Erythroblast (primary cell): ENCODE measurements around the gene SCAF4.

Experiments used
- GATA1 ChIP-seq: IDR thresholded peaks from 2 replicates; pipeline ENCODE4 v1.6.1; 2011; ENCODE audit warnings: low read depth, mild to moderate bottlenecking, control low read depth, low read length, moderate library complexity
- POLR2A ChIP-seq: IDR thresholded peaks from 2 replicates; pipeline ENCODE4 v1.6.1; 2011; ENCODE audit warnings: mild to moderate bottlenecking, low read length

DNA sequence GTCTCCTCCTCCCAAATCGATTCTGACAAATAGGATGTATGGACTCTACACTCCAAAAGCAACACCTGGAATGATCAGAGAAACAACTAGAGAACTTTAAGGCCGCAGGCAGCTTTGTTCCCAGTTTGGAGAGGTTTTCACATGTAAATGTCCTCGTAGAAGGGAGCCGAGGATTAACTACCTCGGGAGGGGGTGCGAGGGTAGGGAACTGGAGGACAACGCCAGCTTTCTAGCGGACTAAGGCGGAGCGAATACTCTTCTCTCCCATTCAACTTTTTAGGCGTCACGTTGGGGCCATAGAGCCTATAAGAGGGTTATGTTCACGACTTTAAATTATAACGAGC lies 1.2 kb downstream of the SCAF4 start:
- TF ChIP-seq POLR2A, result no peak
- no peak for TF ChIP-seq GATA1
